HepG2 (cell line): ENCODE results near the gene BCL7A. TPM values are rescaled to one million over a fixed set of nuclear protein-coding genes. Genes with fewer than 3 reads are reported as not detected.
A peak's percentile ranks its signal among the peaks of the same experiment; 100 is the strongest.

Experiments used
- ARNTL ChIP-seq: sonication (generic); formaldehyde crosslinking; IDR thresholded peaks from 2 replicates; pipeline ENCODE4 v1.4.0; 2020; ENCODE audit warnings: mild to moderate bottlenecking, missing genetic modification reagents
- CBX5 ChIP-seq: sonication (generic); formaldehyde crosslinking; IDR thresholded peaks from 2 replicates; pipeline ENCODE4 v1.4.0; 2020; ENCODE audit warnings: missing genetic modification reagents, borderline replicate concordance
- CSRNP2 ChIP-seq: sonication (generic); formaldehyde crosslinking; conservative IDR thresholded peaks from 2 replicates; pipeline ENCODE4 v1.8.0; 2022; ENCODE audit warnings: low read depth, missing genetic modification reagents
- EEA1 ChIP-seq: sonication (generic); formaldehyde crosslinking; IDR thresholded peaks from 2 replicates; pipeline ENCODE4 v1.5.1; 2020; ENCODE audit warnings: mild to moderate bottlenecking, missing genetic modification reagents, borderline replicate concordance
- FOXK1 ChIP-seq: sonication (generic); formaldehyde crosslinking; IDR thresholded peaks from 2 replicates; pipeline ENCODE4 v1.4.0; 2020; ENCODE audit warnings: low read depth, missing genetic modification reagents, borderline replicate concordance
- HMG20B ChIP-seq: conservative IDR thresholded peaks from 2 replicates; pipeline ENCODE4 v1.6.1; 2016; ENCODE audit warnings: missing genetic modification reagents, missing compliant biosample characterization
- HOXA7 ChIP-seq: sonication (generic); formaldehyde crosslinking; IDR thresholded peaks from 2 replicates; pipeline ENCODE4 v1.8.1; 2022; ENCODE audit warnings: mild to moderate bottlenecking, missing genetic modification reagents, moderate library complexity
- IRF2 ChIP-seq: IDR thresholded peaks from 2 replicates; pipeline ENCODE4 v1.6.1; 2018; ENCODE audit warnings: missing genetic modification reagents, missing compliant biosample characterization
- MAX ChIP-seq: IDR thresholded peaks from 2 replicates; pipeline ENCODE4 v1.6.1; 2012; ENCODE audit warnings: inconsistent platforms
- PRDM4 ChIP-seq: sonication (generic); formaldehyde crosslinking; IDR thresholded peaks from 2 replicates; pipeline ENCODE4 v1.9.0; 2021; ENCODE audit warnings: missing genetic modification reagents, borderline replicate concordance
- RNF2 ChIP-seq: fragments of 450-650 bp; conservative IDR thresholded peaks from 2 replicates; pipeline ENCODE4 v1.6.1; 2016; ENCODE audit warnings: low read depth
- RXRA ChIP-seq: sonication (generic); formaldehyde crosslinking; IDR thresholded peaks from 2 replicates; pipeline ENCODE4 v1.5.1; 2020; ENCODE audit warnings: missing genetic modification reagents
- SRY ChIP-seq: sonication (generic); formaldehyde crosslinking; IDR thresholded peaks from 2 replicates; pipeline ENCODE4 v1.8.0; 2022; ENCODE audit warnings: mild to moderate bottlenecking, missing genetic modification reagents
- ZBTB2 ChIP-seq: sonication (generic); formaldehyde crosslinking; IDR thresholded peaks from 2 replicates; pipeline ENCODE4 v1.8.0; 2022; ENCODE audit warnings: low read depth, missing genetic modification reagents
- ZBTB38 ChIP-seq: sonication (generic); formaldehyde crosslinking; IDR thresholded peaks from 2 replicates; pipeline ENCODE4 v1.5.1; 2020; ENCODE audit warnings: mild to moderate bottlenecking, missing genetic modification reagents
- ZFP36L1 ChIP-seq: sonication (generic); formaldehyde crosslinking; IDR thresholded peaks from 2 replicates; pipeline ENCODE4 v1.8.0; 2022; ENCODE audit warnings: mild to moderate bottlenecking, missing genetic modification reagents, moderate library complexity
- ZKSCAN5 ChIP-seq: sonication (generic); formaldehyde crosslinking; IDR thresholded peaks from 2 replicates; pipeline ENCODE4 v1.5.1; 2020; ENCODE audit warnings: mild to moderate bottlenecking, missing genetic modification reagents
- ZNF225 ChIP-seq: sonication (generic); formaldehyde crosslinking; IDR thresholded peaks from 2 replicates; pipeline ENCODE4 v1.4.0; 2020; ENCODE audit warnings: mild to moderate bottlenecking, missing genetic modification reagents
- ZNF234 ChIP-seq: sonication (generic); formaldehyde crosslinking; conservative IDR thresholded peaks from 2 replicates; pipeline ENCODE4 v1.5.1; 2020; ENCODE audit warnings: mild to moderate bottlenecking, missing genetic modification reagents
- ZNF329 ChIP-seq: sonication (generic); formaldehyde crosslinking; IDR thresholded peaks from 2 replicates; pipeline ENCODE4 v1.9.0; 2021; ENCODE audit warnings: low read depth, mild to moderate bottlenecking, missing genetic modification reagents
- ZNF704 ChIP-seq: sonication (generic); formaldehyde crosslinking; IDR thresholded peaks from 2 replicates; pipeline ENCODE4 v1.8.1; 2023; ENCODE audit warnings: mild to moderate bottlenecking, inconsistent platforms, moderate library complexity, missing genetic modification reagents, borderline replicate concordance
- ZNF777 ChIP-seq: sonication (generic); formaldehyde crosslinking; IDR thresholded peaks from 2 replicates; pipeline ENCODE4 v1.4.0; 2020; ENCODE audit warnings: missing genetic modification reagents
- ZNF841 ChIP-seq: sonication (generic); formaldehyde crosslinking; IDR thresholded peaks from 2 replicates; pipeline ENCODE4 v1.8.1; 2023; ENCODE audit warnings: missing genetic modification reagents, borderline replicate concordance
- ZSCAN9 ChIP-seq: IDR thresholded peaks from 2 replicates; pipeline ENCODE4 v1.6.1; 2016; ENCODE audit warnings: borderline replicate concordance
- polyA plus RNA-seq, 8 experiments: library from polyadenylated mRNA; depleted of rRNA in 3 of 8; stranded (reverse) in 7 of 8; unstranded in 1 of 8; fragments of >200 nt; fragmentation: Illumina TruSeq in 4 of 8; extraction: Trizol in 4 of 8; gene quantifications; 2 replicates each; pipeline versions ENCODE4 v1.2.1 to v1.2.3, GENCODE V29; 2011 to 2016; ENCODE audit warnings: low read depth in 4 of 8, missing spikeins in 1 of 8, mixed read lengths in 1 of 8; ENCODE audit not compliant: insufficient read depth in 1 of 8
- total RNA-seq, 5 experiments: library from RNA; depleted of rRNA; stranded (reverse); fragments of >200 nt; fragmentation: Illumina TruSeq; extraction: Trizol; gene quantifications; 2 replicates each; pipeline ENCODE4 v1.2.3, GENCODE V29; 2016; ENCODE audit warnings: low read depth in 1 of 5

Gene BCL7A
- total and polyA plus RNA-seq, 2 of the 13 experiments (the other 11 are each of a cell fraction or from before 2014, with no cell fraction given), result 4.1 to 6.2 TPM

- peak; percentile 84; the same call in 1 of the 2 replicates for TF ChIP-seq HOXA7 (CRISPR knock-in tag)
- no peak for TF ChIP-seq ARNTL
- TF ChIP-seq ZNF234 (CRISPR knock-in tag), result peak; percentile 90
- peak; percentile 94 for TF ChIP-seq ZNF841 (CRISPR knock-in tag)
- TF ChIP-seq FOXK1 (CRISPR knock-in tag), result no peak
- peak; percentile 52; the same call in 1 of the 2 replicates for TF ChIP-seq ZNF704 (CRISPR knock-in tag)
- peak; percentile 73 for TF ChIP-seq ZNF777 (CRISPR knock-in tag)
- TF ChIP-seq ZBTB38 (CRISPR knock-in tag), result 0 out of 2 replicates have a peak, but pooled peaks have one; percentile 23
- TF ChIP-seq ZBTB2 (CRISPR knock-in tag), result peak; percentile 58; the same call in 1 of the 2 replicates
- peak; percentile 34; the same call in 1 of the 2 replicates for TF ChIP-seq RNF2
- peak; percentile 68; the same call in 1 of the 2 replicates for TF ChIP-seq ZNF329
- peak; percentile 51; the same call in 1 of the 2 replicates for TF ChIP-seq HMG20B (CRISPR knock-in tag)
- TF ChIP-seq ZSCAN9 (CRISPR knock-in tag), result peak; percentile 87
- 0 out of 2 replicates have a peak, but pooled peaks have one; percentile 34 for TF ChIP-seq IRF2
- TF ChIP-seq RXRA (CRISPR knock-in tag), result peak; percentile 37; the same call in 1 of the 2 replicates
- peak; percentile 96 for TF ChIP-seq SRY (CRISPR knock-in tag)
- TF ChIP-seq ZFP36L1 (CRISPR knock-in tag), result peak; percentile 67; the same call in 1 of the 2 replicates
- no peak for TF ChIP-seq ZKSCAN5 (CRISPR knock-in tag)
- TF ChIP-seq EEA1 (CRISPR knock-in tag), result 0 out of 2 replicates have a peak, but pooled peaks have one; percentile 63
- TF ChIP-seq CSRNP2 (CRISPR knock-in tag), result peak; percentile 81; the same call in 1 of the 2 replicates
- TF ChIP-seq ZNF225 (CRISPR knock-in tag), result peak; percentile 87; the same call in 1 of the 2 replicates
- TF ChIP-seq CBX5 (CRISPR knock-in tag), result peak; percentile 46; the same call in 1 of the 2 replicates
- 0 out of 2 replicates have a peak, but pooled peaks have one; percentile 37 for TF ChIP-seq PRDM4 (CRISPR knock-in tag)
- peak; percentile 90 for TF ChIP-seq MAX
These were observed 57.4 kb downstream of the BCL7A start (continued) for GRCh38 chr12:122079033-122079531.
